ENCODE measurements around the gene ZBED6. TPM values are rescaled to one million over a fixed set of nuclear protein-coding genes. Genes with fewer than 3 reads are reported as not detected.

ZBED6 gene
- total RNA-seq, 1 donor from 2014 or later: 9.1 TPM

DNA sequence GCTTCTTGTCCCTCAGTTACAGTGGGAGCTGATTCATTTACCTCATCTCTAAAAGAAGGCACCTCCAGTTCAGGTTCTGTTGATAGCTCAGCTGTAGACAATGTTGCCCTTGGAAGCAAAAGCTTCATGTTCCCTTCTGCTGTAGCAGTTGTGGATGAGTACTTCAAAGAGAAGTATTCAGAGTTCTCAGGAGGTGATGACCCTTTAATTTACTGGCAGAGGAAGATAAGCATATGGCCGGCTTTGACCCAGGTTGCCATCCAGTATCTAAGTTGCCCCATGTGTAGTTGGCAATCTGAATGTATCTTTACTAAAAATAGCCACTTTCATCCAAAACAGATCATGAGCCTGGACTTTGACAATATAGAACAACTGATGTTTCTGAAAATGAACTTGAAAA, 4.5 kb downstream of the ZBED6 start:
- Histone ChIP-seq H3K36me3 (ENCODE audit: control insufficient read depth, insufficient read depth, low read length) (peaks cover 1% of the 10 kb centered on the region), H3K4me3 (ENCODE audit: low read depth, low read length) (no peak overlapping the region), H3K27me3 (ENCODE audit: control insufficient read depth, insufficient read depth, low read length) (no peaks in the 10 kb centered on the region)
- TF ChIP-seq, protein P1, sequence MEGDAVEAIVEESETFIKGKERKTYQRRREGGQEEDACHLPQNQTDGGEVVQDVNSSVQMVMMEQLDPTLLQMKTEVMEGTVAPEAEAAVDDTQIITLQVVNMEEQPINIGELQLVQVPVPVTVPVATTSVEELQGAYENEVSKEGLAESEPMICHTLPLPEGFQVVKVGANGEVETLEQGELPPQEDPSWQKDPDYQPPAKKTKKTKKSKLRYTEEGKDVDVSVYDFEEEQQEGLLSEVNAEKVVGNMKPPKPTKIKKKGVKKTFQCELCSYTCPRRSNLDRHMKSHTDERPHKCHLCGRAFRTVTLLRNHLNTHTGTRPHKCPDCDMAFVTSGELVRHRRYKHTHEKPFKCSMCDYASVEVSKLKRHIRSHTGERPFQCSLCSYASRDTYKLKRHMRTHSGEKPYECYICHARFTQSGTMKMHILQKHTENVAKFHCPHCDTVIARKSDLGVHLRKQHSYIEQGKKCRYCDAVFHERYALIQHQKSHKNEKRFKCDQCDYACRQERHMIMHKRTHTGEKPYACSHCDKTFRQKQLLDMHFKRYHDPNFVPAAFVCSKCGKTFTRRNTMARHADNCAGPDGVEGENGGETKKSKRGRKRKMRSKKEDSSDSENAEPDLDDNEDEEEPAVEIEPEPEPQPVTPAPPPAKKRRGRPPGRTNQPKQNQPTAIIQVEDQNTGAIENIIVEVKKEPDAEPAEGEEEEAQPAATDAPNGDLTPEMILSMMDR (IDR thresholded peaks at IDR 0.05; ENCODE audit: insufficient read depth, low read length, poor library complexity, severe bottlenecking): no peak
- no peak for DNase-seq (ENCODE audit: low read depth)

DNA sequence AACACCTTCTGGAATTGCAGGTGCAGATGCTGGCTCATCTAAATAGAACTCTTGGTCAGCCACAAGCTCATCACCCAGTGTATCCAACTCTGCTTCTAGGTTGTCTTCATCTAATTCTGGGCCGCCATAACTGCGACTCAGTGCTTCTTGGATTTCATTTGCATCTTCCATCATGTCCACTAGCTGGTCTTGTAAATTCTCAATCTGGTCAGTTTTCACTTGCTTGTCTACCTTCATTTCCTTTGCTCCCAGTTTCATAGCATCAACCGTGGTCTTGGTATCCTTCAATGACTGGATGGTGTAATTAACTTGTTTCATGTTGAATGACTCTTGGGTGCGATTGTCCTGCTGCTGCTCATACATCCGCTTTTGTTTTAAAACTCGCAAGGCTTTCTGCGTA, 10.3 kb downstream of the ZBED6 start:
- peaks cover 1% of the 10 kb centered on the region for H3K36me3 ChIP-seq (ENCODE audit: control insufficient read depth, insufficient read depth, low read length)
- H3K27me3 ChIP-seq (ENCODE audit: control insufficient read depth, insufficient read depth, low read length): no peaks in the 10 kb centered on the region
- H3K4me3 ChIP-seq (ENCODE audit: low read depth, low read length): no peak overlapping the region
- DNase-seq (ENCODE audit: low read depth): no peak
- TF ChIP-seq, protein P1 (IDR thresholded peaks at IDR 0.05; ENCODE audit: insufficient read depth, low read length, poor library complexity, severe bottlenecking): no peak

DNA sequence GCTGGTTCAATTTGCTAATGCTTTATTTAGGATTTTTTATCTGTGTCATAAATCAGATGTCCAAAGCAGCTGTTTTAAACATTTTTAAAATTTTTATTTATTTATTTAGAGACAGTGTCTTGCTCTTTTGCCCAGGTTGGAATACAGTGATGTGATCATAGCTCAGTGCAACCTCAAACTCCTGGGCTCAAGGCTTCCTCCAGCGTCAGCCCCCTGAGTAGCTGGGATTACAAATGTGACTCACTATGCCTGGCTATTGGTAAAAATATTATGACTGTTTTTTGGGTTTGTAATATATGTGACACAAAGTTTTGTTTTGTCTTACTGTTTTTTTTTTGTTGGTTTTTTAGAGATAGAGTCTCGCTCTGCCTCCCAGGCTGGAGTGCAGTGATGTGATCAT, 11.8 kb downstream of the ZBED6 start:
- Histone ChIP-seq H3K36me3 (ENCODE audit: control insufficient read depth, insufficient read depth, low read length) (peaks cover 1% of the 10 kb centered on the region), H3K4me3 (ENCODE audit: low read depth, low read length) (no peak overlapping the region), H3K27me3 (ENCODE audit: control insufficient read depth, insufficient read depth, low read length) (no peaks in the 10 kb centered on the region)
- TF ChIP-seq, protein P1 (IDR thresholded peaks at IDR 0.05; ENCODE audit: insufficient read depth, low read length, poor library complexity, severe bottlenecking): no peak
- no peak for DNase-seq (ENCODE audit: low read depth)

DNA sequence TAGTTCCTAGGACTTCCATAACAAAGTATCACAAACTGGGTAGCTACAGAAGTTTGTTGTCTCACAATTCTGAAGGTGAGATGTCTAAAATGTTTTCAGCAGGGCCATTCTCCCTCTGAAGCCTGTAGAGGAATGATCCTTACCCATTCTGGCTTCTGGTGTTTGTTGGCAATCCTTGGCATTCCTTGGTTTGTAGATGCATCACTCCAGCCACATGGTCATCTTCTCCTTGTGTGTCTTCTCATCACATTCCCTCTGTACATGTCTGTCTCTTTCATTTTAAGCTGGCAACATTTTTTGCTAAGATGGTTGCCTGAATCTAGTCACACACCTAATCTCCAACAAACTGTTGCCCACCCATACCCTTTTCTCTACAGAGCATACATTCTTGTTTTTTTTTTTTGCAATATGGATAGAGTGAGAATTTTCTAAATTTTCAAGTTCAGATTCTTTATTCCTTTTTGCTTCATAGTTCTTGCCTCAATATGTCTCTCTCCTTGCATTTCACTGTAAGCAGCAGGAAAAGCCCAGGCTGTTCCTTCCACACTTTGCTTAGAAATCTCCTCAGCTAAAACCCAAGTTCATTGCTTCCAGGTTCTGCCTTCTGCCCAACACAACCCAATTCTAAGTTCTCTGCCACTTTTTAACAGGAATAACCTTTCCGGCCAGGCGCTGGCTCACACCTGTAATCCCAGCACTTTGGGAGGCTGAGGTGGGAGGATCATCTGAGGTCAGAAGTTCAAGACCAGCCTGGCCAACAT, 18.3 kb downstream of the ZBED6 start:
- H3K36me3 ChIP-seq (ENCODE audit: control insufficient read depth, insufficient read depth, low read length): no peaks in the 10 kb centered on the region
- no peak overlapping the region for H3K4me3 ChIP-seq (ENCODE audit: low read depth, low read length)
- no peaks in the 10 kb centered on the region for H3K27me3 ChIP-seq (ENCODE audit: control insufficient read depth, insufficient read depth, low read length)
- DNase-seq (ENCODE audit: low read depth): no peak
- TF ChIP-seq, protein P1 (IDR thresholded peaks at IDR 0.05; ENCODE audit: insufficient read depth, low read length, poor library complexity, severe bottlenecking): no peak

DNA sequence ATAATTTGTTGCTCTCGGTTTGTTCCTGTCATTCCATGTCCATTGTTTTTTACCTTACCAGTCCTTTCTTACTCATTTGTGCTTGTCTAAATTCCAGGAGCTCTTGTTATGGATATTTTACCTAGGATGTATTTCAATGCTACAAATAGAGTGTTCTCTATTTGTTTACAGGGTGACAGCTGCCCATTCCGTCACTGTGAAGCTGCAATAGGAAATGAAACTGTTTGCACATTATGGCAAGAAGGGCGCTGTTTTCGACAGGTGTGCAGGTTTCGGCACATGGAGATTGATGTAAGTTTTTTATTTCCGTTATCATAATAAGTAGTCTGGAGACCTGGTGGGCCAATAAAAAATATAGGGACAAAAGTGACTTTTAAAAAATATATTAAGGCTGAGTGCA, 23.0 kb downstream of the ZBED6 start:
- no peaks in the 10 kb centered on the region for H3K27me3 ChIP-seq (ENCODE audit: control insufficient read depth, insufficient read depth, low read length)
- peaks cover 2% of the 10 kb centered on the region for H3K36me3 ChIP-seq (ENCODE audit: control insufficient read depth, insufficient read depth, low read length)
- no peak overlapping the region for H3K4me3 ChIP-seq (ENCODE audit: low read depth, low read length)
- DNase-seq (ENCODE audit: low read depth): no peak
- TF ChIP-seq, protein P1 (IDR thresholded peaks at IDR 0.05; ENCODE audit: insufficient read depth, low read length, poor library complexity, severe bottlenecking): no peak

DNA sequence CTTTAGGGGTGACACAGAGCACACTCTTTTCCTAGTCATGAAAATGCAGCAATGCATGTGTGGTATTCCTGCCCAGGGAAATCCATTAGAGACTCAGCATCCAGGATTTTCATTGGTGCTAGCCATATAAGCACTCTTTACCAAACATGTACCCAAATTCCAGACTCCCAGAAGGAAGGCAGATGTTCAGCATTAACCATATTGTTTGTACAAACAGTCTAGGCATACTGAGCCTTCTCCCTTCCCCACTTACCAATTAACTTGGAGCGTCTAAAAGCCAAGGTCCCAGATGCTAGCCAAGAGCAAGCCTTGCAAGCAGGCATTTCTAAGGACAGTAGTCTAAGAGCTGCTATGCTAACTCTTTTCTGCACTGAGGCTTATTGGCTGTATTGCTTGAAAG, 27.9 kb downstream of the ZBED6 start:
- H3K27me3 ChIP-seq (ENCODE audit: control insufficient read depth, insufficient read depth, low read length): no peaks in the 10 kb centered on the region
- TF ChIP-seq, protein P1 (IDR thresholded peaks at IDR 0.05; ENCODE audit: insufficient read depth, low read length, poor library complexity, severe bottlenecking): no peak
- DNase-seq (ENCODE audit: low read depth): no peak
- H3K4me3 ChIP-seq (ENCODE audit: low read depth, low read length): no peak overlapping the region
- peaks cover 2% of the 10 kb centered on the region for H3K36me3 ChIP-seq (ENCODE audit: control insufficient read depth, insufficient read depth, low read length)

Measured in kidney epithelial cell (primary cell).